Panc1 (cell line): ENCODE data around the gene ECHS1.

Experiments used
- SIN3A ChIP-seq: IDR thresholded peaks from 2 replicates; pipeline ENCODE4 v1.6.1; 2012; ENCODE audit warnings: low read depth, mild to moderate bottlenecking, low read length, moderate library complexity, borderline replicate concordance; ENCODE audit not compliant: insufficient read depth
- TCF7L2 ChIP-seq: IDR thresholded peaks from 2 replicates; pipeline ENCODE4 v1.6.1; 2011; ENCODE audit warnings: mild to moderate bottlenecking, low read depth, low read length, inconsistent platforms
- TF ChIP-seq, protein P1 (sequence below): fragments of 450-650 bp; IDR thresholded peaks from 2 replicates; pipeline ENCODE4 v1.5.1; 2017; ENCODE audit warnings: mild to moderate bottlenecking

DNA sequence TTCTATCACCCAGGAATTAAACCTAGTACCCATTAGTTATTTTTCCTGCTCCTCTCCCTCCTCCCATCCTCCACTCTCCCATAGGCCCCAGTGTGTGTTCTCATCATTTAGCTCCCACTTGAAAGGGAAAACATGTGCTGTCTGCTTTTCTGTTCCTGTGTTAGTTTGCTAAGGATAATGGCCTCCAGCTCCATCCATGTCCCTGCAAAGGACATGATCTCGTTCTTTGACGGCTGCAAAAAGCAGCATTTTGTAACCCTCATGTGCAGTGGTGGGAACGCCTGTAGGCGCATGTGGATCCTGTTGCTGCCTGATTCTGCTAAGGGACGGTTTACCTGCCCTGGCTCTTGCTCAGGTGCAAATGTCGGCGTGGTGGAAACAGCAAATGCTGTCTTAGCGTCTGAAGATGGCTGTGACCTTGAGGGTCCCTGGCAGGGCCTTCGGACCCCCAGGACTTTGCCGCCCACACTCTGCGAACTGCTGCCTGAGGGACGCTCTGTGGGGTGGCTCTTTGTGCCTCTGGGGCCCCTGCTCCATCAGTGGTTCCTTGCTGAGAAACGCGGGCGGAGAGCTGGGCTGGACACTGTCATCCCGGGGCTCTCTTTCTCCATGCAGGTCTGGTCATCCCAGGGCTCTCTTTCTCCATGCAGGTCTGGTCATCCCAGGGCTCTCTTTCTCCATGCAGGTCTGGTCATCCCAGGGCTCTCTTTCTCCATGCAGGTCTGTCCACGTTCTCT, 15.2 kb upstream of the ECHS1 start:
- no peak for TF ChIP-seq TCF7L2
- TF ChIP-seq, protein P1, sequence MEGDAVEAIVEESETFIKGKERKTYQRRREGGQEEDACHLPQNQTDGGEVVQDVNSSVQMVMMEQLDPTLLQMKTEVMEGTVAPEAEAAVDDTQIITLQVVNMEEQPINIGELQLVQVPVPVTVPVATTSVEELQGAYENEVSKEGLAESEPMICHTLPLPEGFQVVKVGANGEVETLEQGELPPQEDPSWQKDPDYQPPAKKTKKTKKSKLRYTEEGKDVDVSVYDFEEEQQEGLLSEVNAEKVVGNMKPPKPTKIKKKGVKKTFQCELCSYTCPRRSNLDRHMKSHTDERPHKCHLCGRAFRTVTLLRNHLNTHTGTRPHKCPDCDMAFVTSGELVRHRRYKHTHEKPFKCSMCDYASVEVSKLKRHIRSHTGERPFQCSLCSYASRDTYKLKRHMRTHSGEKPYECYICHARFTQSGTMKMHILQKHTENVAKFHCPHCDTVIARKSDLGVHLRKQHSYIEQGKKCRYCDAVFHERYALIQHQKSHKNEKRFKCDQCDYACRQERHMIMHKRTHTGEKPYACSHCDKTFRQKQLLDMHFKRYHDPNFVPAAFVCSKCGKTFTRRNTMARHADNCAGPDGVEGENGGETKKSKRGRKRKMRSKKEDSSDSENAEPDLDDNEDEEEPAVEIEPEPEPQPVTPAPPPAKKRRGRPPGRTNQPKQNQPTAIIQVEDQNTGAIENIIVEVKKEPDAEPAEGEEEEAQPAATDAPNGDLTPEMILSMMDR = no peak
- TF ChIP-seq SIN3A = no peak
